ENCODE measurements around the gene JARID2. TPM values are rescaled to one million over a fixed set of nuclear protein-coding genes. Genes with fewer than 3 reads are reported as not detected.

JARID2 gene
- total RNA-seq, 4 donors from 2014 or later, result 10.8 to 31.6 (median 14.3) TPM

DNA sequence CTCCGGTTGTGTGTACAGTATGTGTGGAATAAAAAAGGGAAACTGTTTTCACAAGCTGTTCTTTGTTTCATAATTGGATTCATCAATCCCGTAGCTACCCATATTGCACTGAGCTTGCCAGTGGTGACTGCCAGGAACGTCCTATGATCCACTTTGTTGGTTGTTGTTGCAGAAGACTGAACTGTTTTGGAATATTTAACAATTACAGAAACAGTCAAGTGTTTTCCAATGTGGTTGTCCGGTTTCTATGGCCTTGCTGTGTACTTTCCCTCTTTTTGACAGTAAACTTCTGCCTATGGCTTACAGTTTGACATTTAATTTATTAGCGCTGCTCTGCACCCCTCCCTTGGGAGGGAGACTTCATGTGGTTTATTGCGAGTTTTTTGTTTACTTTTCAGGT, 275.7 kb downstream of the JARID2 start:
- no peak for ATAC-seq (ENCODE audit: low FRiP score)
- TF ChIP-seq, protein P1, sequence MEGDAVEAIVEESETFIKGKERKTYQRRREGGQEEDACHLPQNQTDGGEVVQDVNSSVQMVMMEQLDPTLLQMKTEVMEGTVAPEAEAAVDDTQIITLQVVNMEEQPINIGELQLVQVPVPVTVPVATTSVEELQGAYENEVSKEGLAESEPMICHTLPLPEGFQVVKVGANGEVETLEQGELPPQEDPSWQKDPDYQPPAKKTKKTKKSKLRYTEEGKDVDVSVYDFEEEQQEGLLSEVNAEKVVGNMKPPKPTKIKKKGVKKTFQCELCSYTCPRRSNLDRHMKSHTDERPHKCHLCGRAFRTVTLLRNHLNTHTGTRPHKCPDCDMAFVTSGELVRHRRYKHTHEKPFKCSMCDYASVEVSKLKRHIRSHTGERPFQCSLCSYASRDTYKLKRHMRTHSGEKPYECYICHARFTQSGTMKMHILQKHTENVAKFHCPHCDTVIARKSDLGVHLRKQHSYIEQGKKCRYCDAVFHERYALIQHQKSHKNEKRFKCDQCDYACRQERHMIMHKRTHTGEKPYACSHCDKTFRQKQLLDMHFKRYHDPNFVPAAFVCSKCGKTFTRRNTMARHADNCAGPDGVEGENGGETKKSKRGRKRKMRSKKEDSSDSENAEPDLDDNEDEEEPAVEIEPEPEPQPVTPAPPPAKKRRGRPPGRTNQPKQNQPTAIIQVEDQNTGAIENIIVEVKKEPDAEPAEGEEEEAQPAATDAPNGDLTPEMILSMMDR (IDR thresholded peaks at IDR 0.05), result no peak
- DNase-seq (ENCODE audit: low spot score), result no peak

DNA sequence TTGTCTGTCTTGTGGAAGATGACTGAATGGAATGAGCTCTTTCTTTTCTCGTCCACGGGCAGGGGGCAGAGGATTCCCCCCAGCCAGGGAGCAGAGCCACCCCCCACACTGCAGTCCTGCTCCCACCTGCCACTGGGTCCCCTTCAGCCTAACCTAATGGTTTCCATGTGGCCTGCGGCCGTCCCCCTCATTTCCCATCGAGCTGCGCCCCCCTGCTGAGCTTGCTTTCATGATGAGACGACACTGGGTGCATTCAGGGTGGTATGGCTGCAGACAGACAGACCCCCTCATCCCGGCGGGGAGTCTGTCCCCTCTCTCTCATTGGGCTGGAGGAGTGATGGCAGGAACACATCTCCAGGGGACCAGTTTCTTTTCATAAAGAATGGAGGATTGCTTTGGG, 276.2 kb downstream of the JARID2 start:
- no peak for ATAC-seq (ENCODE audit: low FRiP score)
- no peak for DNase-seq (ENCODE audit: low spot score)
- TF ChIP-seq, protein P1 (IDR thresholded peaks at IDR 0.05), result no peak

DNA sequence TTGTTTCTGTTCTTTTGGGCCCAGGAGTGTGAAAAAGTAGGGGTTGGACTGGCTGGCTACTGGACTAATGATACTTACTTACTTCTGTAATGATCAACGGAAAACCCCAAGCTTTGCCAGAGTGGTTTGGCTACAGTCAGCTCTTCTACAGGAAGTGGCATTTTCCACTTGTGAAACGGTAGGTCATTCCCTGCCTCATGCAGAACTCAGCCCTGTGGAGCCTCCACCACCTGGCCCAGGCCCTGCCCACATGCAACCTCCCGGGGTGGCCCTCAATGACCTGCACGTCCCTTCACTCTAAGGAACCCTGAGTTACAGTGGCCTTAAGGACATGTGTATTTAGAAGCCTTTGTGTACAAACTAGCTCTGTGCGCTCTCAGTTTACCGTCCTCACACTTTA, 276.6 kb downstream of the JARID2 start:
- ATAC-seq (ENCODE audit: low FRiP score) (no peak), DNase-seq (ENCODE audit: low spot score) (no peak)
- TF ChIP-seq, protein P1 (IDR thresholded peaks at IDR 0.05), result no peak

DNA sequence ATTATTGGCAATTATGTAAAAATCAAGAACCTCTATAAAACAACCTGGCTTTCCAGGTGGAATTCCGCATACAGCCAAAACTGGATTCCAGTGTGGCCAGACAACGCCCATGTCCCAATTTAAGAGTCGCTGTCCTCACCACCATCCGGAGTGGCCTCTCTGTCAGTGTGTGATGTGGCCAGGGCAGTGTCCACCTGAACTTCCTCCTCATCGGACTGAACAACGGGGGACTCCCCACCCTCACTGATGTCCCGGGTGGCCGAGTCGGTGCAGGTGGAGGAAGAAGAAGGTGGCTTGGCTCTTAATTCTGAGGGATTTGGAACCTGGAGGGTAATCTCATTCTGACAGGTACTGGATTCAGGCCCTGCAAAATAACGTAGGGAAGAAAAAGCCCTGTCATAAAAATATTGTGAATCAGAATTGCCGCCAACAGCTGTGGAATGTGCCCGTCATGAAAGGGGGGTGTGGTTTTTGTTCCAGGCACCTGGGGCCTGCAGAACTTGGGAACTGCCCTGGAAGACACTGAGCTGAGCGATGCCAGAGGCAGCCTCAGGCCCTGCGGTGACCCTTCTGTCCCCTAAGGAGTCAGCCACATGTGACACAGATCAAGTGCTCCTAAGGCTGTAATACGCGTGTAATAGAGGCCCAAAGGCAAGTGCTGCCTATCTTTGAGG, 277.1 kb downstream of the JARID2 start:
- TF ChIP-seq, protein P1 (IDR thresholded peaks at IDR 0.05), result no peak
- no peak for ATAC-seq (ENCODE audit: low FRiP score)
- no peak for DNase-seq (ENCODE audit: low spot score)

DNA sequence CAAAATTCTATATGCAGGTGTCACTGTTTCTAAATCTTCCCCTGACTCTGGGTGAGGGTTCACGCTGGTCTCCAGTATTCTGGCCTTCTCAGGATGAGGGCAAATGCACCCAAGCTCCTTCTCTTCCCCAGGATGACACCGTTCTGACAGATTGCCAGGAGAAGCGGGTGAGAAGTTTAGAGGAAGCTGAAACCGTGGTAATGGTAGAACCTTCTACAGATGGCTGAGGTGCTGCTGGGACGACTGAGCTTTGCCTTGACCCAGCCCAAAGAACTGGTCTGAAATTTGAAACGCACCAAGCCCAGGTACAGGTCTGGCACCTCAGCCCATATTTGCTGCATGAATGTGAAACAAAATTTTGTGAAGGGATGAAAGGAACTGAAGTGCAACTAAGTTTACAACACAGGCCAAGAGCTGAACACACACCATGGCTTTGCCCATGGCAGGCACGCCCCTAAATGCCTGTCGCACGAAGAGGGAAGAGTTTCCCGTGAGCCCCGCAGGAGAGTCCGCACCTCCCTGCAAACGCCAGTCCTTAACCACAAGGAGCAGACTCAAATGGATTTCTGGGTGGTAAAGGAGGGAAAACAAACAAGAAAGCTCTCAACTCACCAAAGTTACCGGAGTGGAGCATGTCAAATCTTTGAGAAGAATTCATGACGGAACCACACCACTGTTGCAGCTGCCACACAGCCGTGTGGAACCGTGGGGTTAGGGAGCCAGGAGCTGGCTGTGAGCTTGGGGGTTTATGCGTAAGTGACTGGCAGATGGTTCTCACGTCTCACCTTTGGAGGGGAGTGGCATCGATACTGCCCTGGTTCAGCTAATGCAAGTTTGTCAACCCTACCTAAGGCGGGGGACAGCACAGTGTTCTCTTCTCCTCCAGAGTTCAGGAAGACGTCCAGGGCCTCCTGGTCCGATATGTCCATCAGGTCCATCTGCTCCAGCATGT, 278.1 kb downstream of the JARID2 start:
- no peak for ATAC-seq (ENCODE audit: low FRiP score)
- TF ChIP-seq, protein P1 (IDR thresholded peaks at IDR 0.05), result no peak

DNA sequence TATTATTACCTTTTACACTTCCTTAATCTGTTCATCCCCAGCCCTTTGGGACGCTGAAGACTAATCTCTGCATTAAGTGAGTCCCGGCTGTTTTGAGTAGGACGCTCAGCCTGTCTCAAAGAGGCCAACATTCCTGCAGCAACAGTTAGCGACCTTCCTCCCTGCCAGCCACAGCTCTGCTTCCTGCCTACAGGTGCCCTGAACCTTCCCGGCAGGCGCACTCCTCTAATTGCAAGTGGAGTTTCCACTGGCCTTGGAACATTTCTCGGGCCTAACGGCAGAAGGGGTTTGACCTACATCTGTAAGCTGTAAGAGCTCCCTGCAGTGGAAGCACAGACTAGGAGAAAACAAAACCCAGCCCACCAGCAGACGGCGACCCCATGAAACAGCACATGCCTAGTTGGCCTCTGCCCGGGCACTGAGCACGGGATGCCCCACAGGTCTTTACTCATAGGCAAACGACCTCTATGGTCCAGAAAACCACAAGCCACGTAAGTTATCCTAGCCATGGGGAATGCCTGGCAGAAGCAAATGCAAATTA, 279.1 kb downstream of the JARID2 start:
- TF ChIP-seq, protein P1 (IDR thresholded peaks at IDR 0.05), result no peak
- DNase-seq (ENCODE audit: low spot score) (no peak), ATAC-seq (ENCODE audit: low FRiP score) (no peak)

More for the DNA sequence above, 278.1 kb downstream of the JARID2 start:
- DNase-seq (ENCODE audit: low spot score), result no peak
